Aorta (tissue), 5 donors: ENCODE measurements around the gene IFI6. TPM values are rescaled to one million over a fixed set of nuclear protein-coding genes. Genes with fewer than 3 reads are reported as not detected.
A peak's percentile ranks its signal among the peaks of the same experiment; 100 is the strongest.

Experiments
- ATAC-seq: fragments of 200-7000 bp; cut with Tn5 transposase; one replicate; pipeline ENCODE4 v1.9.1; 2022; ENCODE audit warnings: moderate library complexity; ENCODE audit not compliant: low FRiP score
- DNase-seq, 2 donors: peaks; one replicate each; pipeline ENCODE4 v3.0.0-alpha.2; 2020
- H3K27ac ChIP-seq, 2 donors: one replicate each; pipeline ENCODE4 v1.5.1; 2013; ENCODE audit warnings: low read length in 2 of 2, mild to moderate bottlenecking in 2 of 2, moderate library complexity in 2 of 2, control low read depth in 1 of 2, inconsistent platforms in 1 of 2, low read depth in 1 of 2
- H3K27me3 ChIP-seq, 2 donors: one replicate each; pipeline ENCODE4 v1.6.1; 2013; ENCODE audit warnings: control low read depth in 1 of 2, low read length in 1 of 2, mild to moderate bottlenecking in 1 of 2, moderate library complexity in 1 of 2; ENCODE audit not compliant: insufficient read depth in 2 of 2, control insufficient read depth in 1 of 2
- H3K36me3 ChIP-seq, 2 donors: one replicate each; pipeline ENCODE4 v1.6.1; 2013; ENCODE audit warnings: control low read depth in 1 of 2, low read length in 1 of 2, mild to moderate bottlenecking in 1 of 2; ENCODE audit not compliant: insufficient read depth in 2 of 2, control insufficient read depth in 1 of 2
- H3K4me1 ChIP-seq, 2 donors: one replicate each; pipeline ENCODE4 v1.6.1; 2013; ENCODE audit warnings: low read length in 2 of 2, control low read depth in 1 of 2, mild to moderate bottlenecking in 1 of 2, moderate library complexity in 1 of 2; ENCODE audit not compliant: insufficient read depth in 2 of 2, control insufficient read depth in 1 of 2
- H3K4me3 ChIP-seq, 2 donors: one replicate each; pipeline ENCODE4 v1.5.1; 2013; ENCODE audit warnings: low read length in 2 of 2, control low read depth in 1 of 2, mild to moderate bottlenecking in 1 of 2
- H3K9me3 ChIP-seq: one replicate; pipeline ENCODE4 v1.6.1; 2013; ENCODE audit warnings: mild to moderate bottlenecking, low read length; ENCODE audit not compliant: control insufficient read depth
- WGBS, 2 donors: extraction: QIAGEN DNeasy Blood & Tissue Kit; methylation state at CpG; one replicate each; pipeline ENCODE4 v1.1.7; 2013; 5-methylcytosine and 5-hydroxymethylcytosine counted together
- intact Hi-C, 2 donors: fragments of 100-400 bp; cut with DNase I; formaldehyde crosslinking; loops; one replicate each; pipeline versions ENCODE4 v1.14.2 to v1.15.0; 2022
- long read RNA-seq, 2 donors: library from polyadenylated mRNA; unstranded; transcript quantifications; one replicate each; pipeline ENCODE4 v2.0.0, GENCODE V29; 2020 to 2021
- polyA plus RNA-seq, 2 donors: library from polyadenylated mRNA; stranded (reverse); fragments of 200-250 nt; gene quantifications; one replicate each; pipeline ENCODE4 v1.2.3, GENCODE V29; 2013
- total RNA-seq, 2 donors: library from RNA; stranded (reverse); fragmentation: NEBNext Ultra II Directional; extraction: Animal tissue kit (Norgen Biotek cat#: 25700); gene quantifications; one replicate each; pipeline ENCODE4 v1.2.1, GENCODE V29; 2021
- donor health status: healthy with polysubstance abuse.
- donor health status: Bipolar disorder and iron deficiency.
- donor health status: DM: no; HTN: no; CAD: no.
- donor health status: DM: no; HTN: no; CAD: no.
- donor health status: DM: yes; HTN: yes; CAD: no.

IFI6 gene, protein sequence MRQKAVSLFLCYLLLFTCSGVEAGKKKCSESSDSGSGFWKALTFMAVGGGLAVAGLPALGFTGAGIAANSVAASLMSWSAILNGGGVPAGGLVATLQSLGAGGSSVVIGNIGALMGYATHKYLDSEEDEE
- total RNA-seq (100 to 1,000 TPM; 116 to 143 TPM), polyA plus RNA-seq (100 to 1,000 TPM in 1 of 2 donors, 10 to 100 TPM in 1; 85.3 to 170 TPM)
- long read RNA-seq, donor 1, transcript IFI6-203 (5 exons, 828 nt) = minor isoform, 24 of 173 reads
- long read RNA-seq, donor 1, transcript IFI6-202 (5 exons, 841 nt) = major isoform, 138 of 173 reads
- long read RNA-seq, donor 1, partial matches to known transcripts = 3 of 173 reads
- long read RNA-seq, donor 1, other reads (novel, unspliced or antisense) = 6 of 173 reads
- long read RNA-seq, donor 2, transcript IFI6-202 (5 exons, 841 nt) = major isoform, 54 of 66 reads
- long read RNA-seq, donor 2, transcript IFI6-203 (5 exons, 828 nt) = minor isoform, 6 of 66 reads
- long read RNA-seq, donor 2, partial matches to known transcripts = 6 of 66 reads
- long read RNA-seq, donor 2, other reads (novel, unspliced or antisense) = 0 of 66 reads

DNA sequence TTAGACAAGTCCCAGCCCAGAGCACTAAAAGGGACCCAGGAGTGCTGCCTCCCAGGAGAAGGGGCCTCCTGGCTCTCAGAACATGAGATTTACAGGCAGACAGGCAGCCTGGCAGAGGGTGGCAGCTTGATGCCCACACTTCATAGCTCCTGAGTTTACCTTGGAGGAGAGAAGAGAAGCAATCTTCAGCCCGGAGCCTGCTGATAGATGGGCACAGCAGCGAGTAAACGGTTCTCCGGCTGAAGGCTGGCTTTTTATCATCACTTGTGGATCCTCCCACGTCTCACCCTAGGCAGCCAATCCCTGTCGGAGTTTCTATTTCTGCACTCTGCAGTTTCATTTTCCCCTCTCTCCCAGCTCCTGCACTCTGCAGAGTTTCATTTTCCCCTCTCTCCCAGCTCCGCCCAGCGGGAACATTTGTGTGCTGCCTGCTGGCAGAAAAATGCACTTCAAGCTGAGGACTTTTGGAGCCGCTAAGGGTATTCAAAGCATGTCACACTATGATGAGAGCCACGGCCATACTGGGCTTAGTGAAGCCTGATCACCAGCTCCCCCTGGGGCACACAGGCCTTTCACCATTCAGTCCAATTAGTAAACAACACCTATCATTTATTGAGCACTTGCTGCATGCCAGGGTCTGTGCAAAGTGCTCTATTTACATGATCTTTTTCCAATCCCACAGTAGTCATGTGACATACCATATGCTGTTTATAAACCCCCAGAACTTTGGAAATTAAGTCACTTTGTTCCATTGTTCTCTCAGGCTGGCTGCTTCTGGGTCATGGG, at the start of gene IFI6:
TSS of gene IFI6 (minus strand) at position 229 of the 786 bp plus-strand sequence. CDS start 2,878 bp downstream, outside the sequence.
- Histone ChIP-seq H3K27ac (peak within 1 kb of the TSS; percentile 69 to 96), H3K4me1 (peaks cover 0 to 4% of the 10 kb centered on the region in 2 donors), H3K36me3 (no peaks in the 10 kb centered on the region), H3K9me3 (no peaks in the 10 kb centered on the region), H3K4me3 (peak within 1 kb of the TSS; percentile 32 to 72), H3K27me3 (no peaks in the 10 kb centered on the region)
- ATAC-seq (peak; percentile 98), DNase-seq (peak; percentile 92 to 93)
- 0% methylated on average over 10 of the region's 10 CpGs for WGBS, 2 donors
- intact Hi-C loops = loop anchor here (2.0 to 5.0 kb wide), 3 partner anchors 55 to 101 kb away; partner anchors contain the start of gene STX12 (in 2 of the 2)

DNA sequence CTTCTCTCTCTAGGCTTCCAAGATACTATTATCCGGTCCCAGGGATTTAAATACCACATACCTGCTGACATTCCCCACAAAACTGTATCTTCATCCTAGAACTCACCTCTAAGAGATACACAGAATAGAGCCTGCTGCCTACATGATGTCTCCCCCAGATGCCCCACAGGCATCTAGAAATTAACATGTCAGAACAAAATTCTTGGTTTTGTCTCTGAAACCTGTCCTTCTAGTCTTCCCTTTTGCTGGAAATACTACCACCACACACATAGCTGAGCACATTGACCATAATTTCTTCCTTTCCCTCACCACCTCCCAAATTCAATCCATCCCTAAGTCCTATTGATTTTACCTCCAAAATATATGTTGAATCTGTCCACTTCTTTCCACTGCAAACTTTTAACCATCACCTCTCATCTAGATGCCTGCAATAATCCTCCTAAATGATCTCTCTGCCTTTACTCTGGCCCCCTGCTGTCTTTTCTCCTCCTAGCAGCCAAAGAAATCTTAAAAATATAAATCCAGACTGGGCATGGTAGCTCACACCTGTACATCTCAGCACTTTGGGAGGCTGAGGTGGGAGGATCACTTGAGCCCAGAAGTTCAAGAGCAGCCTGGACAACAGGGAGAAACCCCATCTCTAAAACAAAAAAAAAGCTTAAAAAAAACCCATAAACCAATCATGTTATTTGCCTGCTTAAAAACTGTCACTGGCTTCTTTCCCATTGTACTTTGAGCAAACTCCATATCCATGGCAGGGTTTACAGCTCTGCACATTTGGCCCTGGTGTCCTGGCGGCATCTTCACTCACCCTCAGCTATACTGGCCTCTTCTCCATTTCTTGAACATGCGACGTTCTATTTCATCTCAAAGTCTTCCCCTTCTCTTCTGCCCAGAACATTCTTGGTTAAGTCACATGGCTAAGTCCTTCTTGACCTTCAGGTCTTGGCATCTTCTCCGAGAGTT, 47.6 kb upstream of the IFI6 start:
- Histone ChIP-seq H3K4me1 (no peaks in the 10 kb centered on the region), H3K27me3 (peaks cover 0 to 2% of the 10 kb centered on the region in 2 donors), H3K27ac (no peak overlapping the region), H3K4me3 (no peak overlapping the region), H3K36me3 (no peaks in the 10 kb centered on the region), H3K9me3 (peaks cover 2% of the 10 kb centered on the region)
- ATAC-seq (no peak), DNase-seq (no peak)
- intact Hi-C loops = no loop called here
- 67 to 69% methylated on average over 5 of the region's 5 CpGs for WGBS, 2 donors

DNA sequence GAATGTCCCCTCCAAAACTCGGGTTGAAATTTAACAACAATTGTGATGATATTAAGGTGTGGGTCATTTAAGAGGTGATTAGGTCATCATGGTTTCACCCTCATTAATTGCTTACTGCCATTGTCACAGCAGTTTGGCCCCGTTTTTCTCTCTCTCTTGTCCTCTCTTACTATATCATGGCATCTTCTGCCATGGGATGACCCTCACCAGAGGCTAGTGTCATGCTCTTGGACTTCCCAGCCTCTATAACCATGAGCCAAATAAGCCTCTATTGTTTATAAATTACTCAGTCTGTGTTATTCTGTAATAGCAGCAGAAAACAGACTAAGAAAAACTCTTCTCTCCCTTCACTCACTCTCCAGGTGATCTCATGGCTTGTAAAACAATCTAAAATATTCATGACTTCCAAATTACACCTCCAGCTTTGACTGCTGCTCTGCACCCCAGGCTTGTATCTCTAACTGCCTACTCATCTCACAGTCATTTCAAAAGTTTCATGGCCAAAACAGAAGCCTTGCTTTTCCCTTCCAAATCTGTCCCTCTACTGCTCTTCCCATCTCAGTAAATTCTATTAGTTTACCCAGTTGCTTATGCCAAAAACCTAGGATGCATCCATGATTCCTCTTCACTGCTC, 44.4 kb upstream of the IFI6 start:
- Histone ChIP-seq H3K27me3 (peaks cover 0 to 2% of the 10 kb centered on the region in 2 donors), H3K27ac (no peak overlapping the region), H3K4me1 (no peaks in the 10 kb centered on the region), H3K36me3 (no peaks in the 10 kb centered on the region), H3K4me3 (no peak overlapping the region), H3K9me3 (peaks cover 2% of the 10 kb centered on the region)
- DNase-seq (no peak), ATAC-seq (no peak)
- 67 to 72% methylated on average over 2 of the region's 2 CpGs for WGBS, 2 donors
- intact Hi-C loops = no loop called here

DNA sequence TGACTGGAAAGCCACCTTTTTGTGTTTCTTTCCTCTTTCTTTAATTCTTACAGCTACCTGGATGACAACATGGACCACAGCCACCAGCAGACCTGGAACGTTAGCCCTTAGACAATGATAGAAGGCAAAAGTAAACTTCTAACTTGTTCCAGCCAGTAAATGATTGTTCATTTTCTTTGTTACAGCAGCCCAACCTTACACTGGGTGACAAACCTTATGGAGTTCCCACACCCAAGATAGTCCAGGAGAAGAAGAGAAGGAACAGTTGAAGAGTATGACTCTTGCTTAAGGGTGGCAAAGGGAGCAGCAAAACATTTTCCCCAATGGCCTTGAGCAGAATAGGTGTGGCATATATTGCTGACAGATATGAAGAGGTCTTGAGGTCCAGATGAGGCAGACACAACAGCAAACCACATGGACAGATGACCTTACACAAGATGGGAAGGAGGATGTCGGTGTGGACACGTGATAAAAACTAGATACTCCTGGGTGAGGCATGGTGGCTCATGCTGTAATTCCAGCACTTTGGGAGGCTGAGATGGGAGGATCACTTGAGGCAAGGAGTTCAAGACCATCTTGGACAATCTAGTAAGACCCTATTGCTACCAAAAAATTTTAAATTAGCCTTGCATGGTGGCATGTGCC, 42.0 kb upstream of the IFI6 start:
- H3K36me3 ChIP-seq = no peaks in the 10 kb centered on the region
- H3K9me3 ChIP-seq = peaks cover 2% of the 10 kb centered on the region
- H3K4me3 ChIP-seq = no peak overlapping the region
- intact Hi-C loops = no loop called here
- H3K27ac ChIP-seq = no peak overlapping the region
- H3K27me3 ChIP-seq = peaks cover 0 to 2% of the 10 kb centered on the region in 2 donors
- 79% methylated on average over 3 of the region's 3 CpGs for WGBS, 2 donors
- ATAC-seq (no peak), DNase-seq (no peak)
- no peaks in the 10 kb centered on the region for H3K4me1 ChIP-seq

DNA sequence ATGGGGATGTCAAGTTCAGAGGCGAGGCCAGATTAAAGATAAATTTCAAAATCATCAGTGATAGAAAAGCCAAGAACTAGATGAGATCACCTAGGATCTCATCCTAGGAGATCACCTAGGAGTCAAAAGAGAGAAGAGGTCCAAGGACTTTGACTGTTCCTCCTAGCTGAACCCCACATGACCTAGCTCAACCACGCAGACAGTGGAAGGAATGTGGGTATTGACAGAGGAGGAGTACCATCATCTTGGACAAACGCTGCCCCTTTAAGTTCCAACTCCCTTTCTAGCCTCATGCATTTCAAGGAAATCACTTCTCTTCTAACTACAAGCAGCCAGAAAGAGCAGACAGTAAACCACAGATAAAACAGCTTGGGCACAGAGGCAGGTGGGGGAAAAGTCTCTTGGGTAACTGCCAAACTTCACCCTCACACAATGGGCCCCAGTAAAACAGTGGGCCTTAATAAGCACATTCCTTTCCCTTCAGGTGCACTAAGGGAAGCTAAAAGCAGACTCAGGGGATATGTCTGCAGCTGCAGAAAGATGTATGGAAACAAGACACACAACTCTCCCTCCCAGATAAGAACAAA, 41.2 kb upstream of the IFI6 start:
- 58 to 73% methylated on average over 3 of the region's 3 CpGs for WGBS, 2 donors
- H3K27me3 ChIP-seq = peaks cover 0 to 2% of the 10 kb centered on the region in 2 donors
- H3K4me1 ChIP-seq = no peaks in the 10 kb centered on the region
- no peaks in the 10 kb centered on the region for H3K36me3 ChIP-seq
- intact Hi-C loops = no loop called here
- no peak overlapping the region for H3K4me3 ChIP-seq
- ATAC-seq (no peak), DNase-seq (no peak)
- no peak overlapping the region for H3K27ac ChIP-seq
- H3K9me3 ChIP-seq = peaks cover 2% of the 10 kb centered on the region

DNA sequence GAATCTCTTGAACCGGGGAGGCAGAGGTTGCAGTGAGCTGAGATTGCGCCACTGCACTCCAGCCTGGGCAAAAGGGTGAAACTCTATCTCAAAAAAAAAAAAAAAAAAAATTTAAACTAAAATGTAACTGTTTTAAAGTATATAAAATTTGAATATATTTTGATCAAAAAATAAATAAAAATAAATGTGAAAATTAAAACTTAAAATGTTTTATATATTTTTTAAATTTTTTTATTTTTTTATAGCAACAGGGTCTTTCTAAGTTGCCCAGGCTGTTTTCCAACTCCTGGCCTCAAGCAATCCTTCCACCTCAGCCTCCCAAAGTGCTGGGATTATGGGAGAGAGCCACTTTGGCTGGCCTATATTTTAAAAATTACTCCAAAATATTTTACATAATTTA, 38.6 kb upstream of the IFI6 start:
- Histone ChIP-seq H3K27ac (no peak overlapping the region), H3K4me3 (no peak overlapping the region), H3K4me1 (no peaks in the 10 kb centered on the region), H3K36me3 (no peaks in the 10 kb centered on the region), H3K9me3 (no peaks in the 10 kb centered on the region), H3K27me3 (no peaks in the 10 kb centered on the region)
- WGBS, 2 donors = 88 to 94% methylated on average over 2 of the region's 2 CpGs
- ATAC-seq = no peak
- no peak for DNase-seq
- intact Hi-C loops = no loop called here

DNA sequence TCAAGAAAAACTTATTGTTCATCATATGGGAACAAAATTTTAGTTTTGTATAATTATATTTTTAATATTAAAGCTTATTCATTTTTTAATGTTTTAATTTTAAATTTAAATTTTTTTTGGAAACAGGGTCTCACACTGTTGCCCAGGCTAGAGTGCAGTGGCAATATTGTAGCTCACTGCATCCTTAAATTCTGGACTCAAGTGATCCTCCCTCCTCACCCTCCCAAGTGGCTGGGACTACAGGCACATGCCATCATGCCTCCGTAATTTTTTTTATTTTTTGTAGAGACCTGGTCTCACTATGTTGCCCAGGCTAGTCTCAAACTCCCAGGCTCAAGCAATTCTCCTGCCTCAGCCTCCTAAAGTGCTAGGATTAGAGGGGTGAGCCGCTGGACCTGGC, 33.6 kb upstream of the IFI6 start:
- intact Hi-C loops = no loop called here
- H3K4me3 ChIP-seq = no peak overlapping the region
- H3K27me3 ChIP-seq = no peaks in the 10 kb centered on the region
- ATAC-seq = no peak
- H3K9me3 ChIP-seq = no peaks in the 10 kb centered on the region
- no peaks in the 10 kb centered on the region for H3K36me3 ChIP-seq
- DNase-seq = no peak
- WGBS, 2 donors = 63 to 75% methylated on average over 2 of the region's 2 CpGs
- H3K27ac ChIP-seq = no peak overlapping the region
- no peaks in the 10 kb centered on the region for H3K4me1 ChIP-seq
